ENCODE results near the gene MRPL52. TPM values are rescaled to one million over a fixed set of nuclear protein-coding genes. Genes with fewer than 3 reads are reported as not detected.
A peak's percentile ranks its signal among the peaks of the same experiment; 100 is the strongest.

The MRPL52 gene
- total and polyA plus RNA-seq, 2 of the 13 experiments (the other 11 are each of a cell fraction or from before 2014, with no cell fraction given) = 118 to 329 TPM

GRCh38 chr14:22796087-22796707 lies 33.5 kb upstream of the MRPL52 start (continued):
- TF ChIP-seq AKNA (CRISPR knock-in tag; IDR thresholded peaks at IDR 0.05; ENCODE audit: borderline replicate concordance) = no peak
- TF ChIP-seq KLF11 (CRISPR knock-in tag; IDR thresholded peaks at IDR 0.05) = no peak
- no peak for TF ChIP-seq HOXA3 (CRISPR knock-in tag; IDR thresholded peaks at IDR 0.05)
- peak; percentile 41; the same call in 1 of the 2 replicates for TF ChIP-seq KAT8 (CRISPR knock-in tag; IDR thresholded peaks at IDR 0.05)
- TF ChIP-seq TOPORS (CRISPR knock-in tag; IDR thresholded peaks at IDR 0.05) = peak; percentile 72; the same call in 1 of the 2 replicates
- no peak for TF ChIP-seq HNRNPK (IDR thresholded peaks at IDR 0.05; ENCODE audit: low read depth, low read length, poor library complexity, severe bottlenecking)
- 0 out of 2 replicates have a peak, but pooled peaks have one; percentile 20 for TF ChIP-seq FOSL1 (CRISPR knock-in tag; IDR thresholded peaks at IDR 0.05; ENCODE audit: borderline replicate concordance)
- TF ChIP-seq TERF1 (CRISPR knock-in tag; IDR thresholded peaks at IDR 0.05) = no peak
- no peak for TF ChIP-seq ZNF343 (CRISPR knock-in tag; IDR thresholded peaks at IDR 0.05)
- TF ChIP-seq HMG20A (CRISPR knock-in tag; IDR thresholded peaks at IDR 0.05; ENCODE audit: borderline replicate concordance) = peak; percentile 63
- TF ChIP-seq FOXO4 (CRISPR knock-in tag; conservative IDR thresholded peaks at IDR 0.05) = no peak
- no peak for TF ChIP-seq THAP8 (CRISPR knock-in tag; IDR thresholded peaks at IDR 0.05; ENCODE audit: borderline replicate concordance)
- TF ChIP-seq ZBTB37 (CRISPR knock-in tag; IDR thresholded peaks at IDR 0.05) = no peak
- TF ChIP-seq ZNF18 (CRISPR knock-in tag; IDR thresholded peaks at IDR 0.05; ENCODE audit: insufficient replicate concordance) = no peak
- TF ChIP-seq ZNF841 (CRISPR knock-in tag; IDR thresholded peaks at IDR 0.05; ENCODE audit: borderline replicate concordance) = no peak

Data from HepG2 (cell line).